ENCODE data around the gene REM1.
A peak's percentile ranks its signal among the peaks of the same experiment; 100 is the strongest.
"Not testable (repeated sequence)": the region's sequence is repeated elsewhere in the genome, so short reads cannot be mapped to it uniquely, and the experiment has no call there.

The REM1 gene

GRCh38 chr20:31502884-31503673, 28.0 kb downstream of the REM1 start:
- H3K27me3 Mint-ChIP-seq; H3K9me3 Mint-ChIP-seq; H3K4me3 Mint-ChIP-seq; H3K27ac Mint-ChIP-seq; H3K4me1 Mint-ChIP-seq (ENCODE audit: low read depth); H3K36me3 Mint-ChIP-seq (ENCODE audit: low read depth): not testable (repeated sequence)

- no peaks in the 10 kb centered on the region for H3K4me1 Mint-ChIP-seq (ENCODE audit: low read depth)
- H3K36me3 Mint-ChIP-seq (ENCODE audit: low read depth) = no peaks in the 10 kb centered on the region
- H3K27me3 Mint-ChIP-seq = peaks cover 15% of the 10 kb centered on the region
- no peak overlapping the region for H3K4me3 Mint-ChIP-seq
- no peak overlapping the region for H3K27ac Mint-ChIP-seq
- no peaks in the 10 kb centered on the region for H3K9me3 Mint-ChIP-seq
Observed at GRCh38 chr20:31505903-31506302, 30.8 kb downstream of the REM1 start.

- Mint-ChIP-seq H3K4me3 (no peak overlapping the region), H3K4me1 (ENCODE audit: low read depth) (no peaks in the 10 kb centered on the region)
Observed at GRCh38 chr20:31508517-31509244, 33.6 kb downstream of the REM1 start.

GRCh38 chr20:31514154-31515071, 39.3 kb downstream of the REM1 start, which contains the start of gene HM13:
Gene HM13 (plus strand): TSS chr20:31514442. CDS start chr20:31514552, 110 bp downstream.
- Mint-ChIP-seq H3K36me3 (ENCODE audit: low read depth) (peaks cover 7% of the 10 kb centered on the region), H3K9me3 (no peaks in the 10 kb centered on the region), H3K4me1 (ENCODE audit: low read depth) (peaks cover 8% of the 10 kb centered on the region), H3K4me3 (no peak within 1 kb of the TSS), H3K27me3 (no peaks in the 10 kb centered on the region), H3K27ac (peak within 1 kb of the TSS; percentile 45)

More at GRCh38 chr20:31508517-31509244, 33.6 kb downstream of the REM1 start:
- H3K36me3 Mint-ChIP-seq (ENCODE audit: low read depth) = no peaks in the 10 kb centered on the region
- no peaks in the 10 kb centered on the region for H3K9me3 Mint-ChIP-seq
- H3K27me3 Mint-ChIP-seq = peaks cover 15% of the 10 kb centered on the region
- no peak overlapping the region for H3K27ac Mint-ChIP-seq

- Mint-ChIP-seq H3K27ac (no peak overlapping the region), H3K4me3 (no peak overlapping the region), H3K27me3 (no peaks in the 10 kb centered on the region), H3K36me3 (ENCODE audit: low read depth) (peaks cover 12% of the 10 kb centered on the region), H3K4me1 (ENCODE audit: low read depth) (peaks cover 14% of the 10 kb centered on the region), H3K9me3 (no peaks in the 10 kb centered on the region)
Observed at GRCh38 chr20:31515072-31515774, 40.1 kb downstream of the REM1 start.

- Mint-ChIP-seq H3K27me3 (no peaks in the 10 kb centered on the region), H3K36me3 (ENCODE audit: low read depth) (peaks cover 17% of the 10 kb centered on the region), H3K4me1 (ENCODE audit: low read depth) (peaks cover 19% of the 10 kb centered on the region), H3K4me3 (no peak overlapping the region), H3K9me3 (no peaks in the 10 kb centered on the region), H3K27ac (no peak overlapping the region)
Observed at GRCh38 chr20:31515775-31516107, 40.7 kb downstream of the REM1 start.

GRCh38 chr20:31516166-31516565, 41.1 kb downstream of the REM1 start:
- H3K27ac Mint-ChIP-seq = no peak overlapping the region
- no peak overlapping the region for H3K4me3 Mint-ChIP-seq
- no peaks in the 10 kb centered on the region for H3K9me3 Mint-ChIP-seq
- peaks cover 23% of the 10 kb centered on the region for H3K4me1 Mint-ChIP-seq (ENCODE audit: low read depth)
- no peaks in the 10 kb centered on the region for H3K27me3 Mint-ChIP-seq
- peaks cover 21% of the 10 kb centered on the region for H3K36me3 Mint-ChIP-seq (ENCODE audit: low read depth)

- H3K27ac Mint-ChIP-seq = no peak overlapping the region
- H3K4me3 Mint-ChIP-seq = no peak overlapping the region
- H3K4me1 Mint-ChIP-seq (ENCODE audit: low read depth) = peaks cover 28% of the 10 kb centered on the region
- no peaks in the 10 kb centered on the region for H3K9me3 Mint-ChIP-seq
- H3K36me3 Mint-ChIP-seq (ENCODE audit: low read depth) = peaks cover 25% of the 10 kb centered on the region
- H3K27me3 Mint-ChIP-seq = no peaks in the 10 kb centered on the region
Observed at GRCh38 chr20:31516651-31517050, 41.6 kb downstream of the REM1 start.

GRCh38 chr20:31517373-31517772, 42.3 kb downstream of the REM1 start:
- H3K36me3 Mint-ChIP-seq (ENCODE audit: low read depth) = peaks cover 29% of the 10 kb centered on the region
- no peaks in the 10 kb centered on the region for H3K27me3 Mint-ChIP-seq
- H3K4me3 Mint-ChIP-seq = no peak overlapping the region
- H3K27ac Mint-ChIP-seq = no peak overlapping the region
- H3K4me1 Mint-ChIP-seq (ENCODE audit: low read depth) = peaks cover 33% of the 10 kb centered on the region
- H3K9me3 Mint-ChIP-seq = no peaks in the 10 kb centered on the region

- not testable (repeated sequence) for H3K4me3 Mint-ChIP-seq, H3K9me3 Mint-ChIP-seq, H3K27me3 Mint-ChIP-seq, H3K27ac Mint-ChIP-seq
- Mint-ChIP-seq H3K36me3 (ENCODE audit: low read depth) (peaks cover 48% of the 10 kb centered on the region), H3K4me1 (ENCODE audit: low read depth) (peaks cover 52% of the 10 kb centered on the region)
Observed at GRCh38 chr20:31521267-31521666, 46.2 kb downstream of the REM1 start.

GRCh38 chr20:31522731-31523130, 47.6 kb downstream of the REM1 start:
- H3K27me3 Mint-ChIP-seq = no peaks in the 10 kb centered on the region
- no peak overlapping the region for H3K4me3 Mint-ChIP-seq
- peak overlapping the region; percentile 6 for H3K27ac Mint-ChIP-seq
- peaks cover 52% of the 10 kb centered on the region for H3K4me1 Mint-ChIP-seq (ENCODE audit: low read depth)
- H3K9me3 Mint-ChIP-seq = no peaks in the 10 kb centered on the region
- H3K36me3 Mint-ChIP-seq (ENCODE audit: low read depth) = peaks cover 62% of the 10 kb centered on the region

- H3K36me3 Mint-ChIP-seq (ENCODE audit: low read depth) = peaks cover 69% of the 10 kb centered on the region
- H3K4me1 Mint-ChIP-seq (ENCODE audit: low read depth) = peaks cover 52% of the 10 kb centered on the region
- no peak overlapping the region for H3K4me3 Mint-ChIP-seq
- no peaks in the 10 kb centered on the region for H3K27me3 Mint-ChIP-seq
- no peak overlapping the region for H3K27ac Mint-ChIP-seq
- no peaks in the 10 kb centered on the region for H3K9me3 Mint-ChIP-seq
Observed at GRCh38 chr20:31523361-31524283, 48.5 kb downstream of the REM1 start.

- no peaks in the 10 kb centered on the region for H3K9me3 Mint-ChIP-seq
- H3K36me3 Mint-ChIP-seq (ENCODE audit: low read depth) = peaks cover 73% of the 10 kb centered on the region
- no peak overlapping the region for H3K4me3 Mint-ChIP-seq
- H3K27ac Mint-ChIP-seq = no peak overlapping the region
- peaks cover 19% of the 10 kb centered on the region for H3K4me1 Mint-ChIP-seq (ENCODE audit: low read depth)
- no peaks in the 10 kb centered on the region for H3K27me3 Mint-ChIP-seq
Observed at GRCh38 chr20:31527266-31527665, 52.2 kb downstream of the REM1 start.
